ENCODE results near the gene MYO16. TPM values are rescaled to one million over a fixed set of nuclear protein-coding genes. Genes with fewer than 3 reads are reported as not detected.

MYO16 gene
- total RNA-seq, 1 donor from 2014 or later = 0.49 TPM

DNA sequence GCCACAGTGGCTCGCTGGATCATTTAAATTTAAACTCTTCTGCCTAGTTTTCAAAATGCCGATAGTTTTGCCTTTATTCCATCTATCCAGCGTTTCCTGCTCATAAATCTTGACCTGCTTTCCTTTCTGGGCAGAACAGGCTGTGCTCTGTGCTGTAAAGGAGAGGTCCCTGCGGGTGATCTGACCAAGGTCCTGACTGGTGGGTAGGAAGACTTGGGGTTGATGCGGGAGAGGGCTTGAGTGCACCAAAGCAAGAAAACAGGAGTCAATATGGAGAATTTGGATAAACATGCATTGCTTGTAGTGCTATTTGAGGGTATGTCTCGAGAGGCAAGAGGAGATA lies 533.6 kb downstream of the MYO16 start:
- Histone ChIP-seq H3K27me3 (no peaks in the 10 kb centered on the region), H3K27ac (no peak overlapping the region), H3K36me3 (no peaks in the 10 kb centered on the region), H3K4me3 (no peak overlapping the region), H3K9me3 (no peaks in the 10 kb centered on the region), H3K4me1 (no peaks in the 10 kb centered on the region)
- intact Hi-C loops (cut with DNase I) = no loop called here
- TF ChIP-seq, protein P1, sequence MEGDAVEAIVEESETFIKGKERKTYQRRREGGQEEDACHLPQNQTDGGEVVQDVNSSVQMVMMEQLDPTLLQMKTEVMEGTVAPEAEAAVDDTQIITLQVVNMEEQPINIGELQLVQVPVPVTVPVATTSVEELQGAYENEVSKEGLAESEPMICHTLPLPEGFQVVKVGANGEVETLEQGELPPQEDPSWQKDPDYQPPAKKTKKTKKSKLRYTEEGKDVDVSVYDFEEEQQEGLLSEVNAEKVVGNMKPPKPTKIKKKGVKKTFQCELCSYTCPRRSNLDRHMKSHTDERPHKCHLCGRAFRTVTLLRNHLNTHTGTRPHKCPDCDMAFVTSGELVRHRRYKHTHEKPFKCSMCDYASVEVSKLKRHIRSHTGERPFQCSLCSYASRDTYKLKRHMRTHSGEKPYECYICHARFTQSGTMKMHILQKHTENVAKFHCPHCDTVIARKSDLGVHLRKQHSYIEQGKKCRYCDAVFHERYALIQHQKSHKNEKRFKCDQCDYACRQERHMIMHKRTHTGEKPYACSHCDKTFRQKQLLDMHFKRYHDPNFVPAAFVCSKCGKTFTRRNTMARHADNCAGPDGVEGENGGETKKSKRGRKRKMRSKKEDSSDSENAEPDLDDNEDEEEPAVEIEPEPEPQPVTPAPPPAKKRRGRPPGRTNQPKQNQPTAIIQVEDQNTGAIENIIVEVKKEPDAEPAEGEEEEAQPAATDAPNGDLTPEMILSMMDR (IDR thresholded peaks at IDR 0.05) = no peak
- no peak for TF ChIP-seq POLR2AphosphoS5 (IDR thresholded peaks at IDR 0.05; ENCODE audit: insufficient read depth in 1 of 2, low read depth in 1 of 2)
- DNase-seq (ENCODE audit: extremely low spot score in 2 of 2) = no peak

DNA sequence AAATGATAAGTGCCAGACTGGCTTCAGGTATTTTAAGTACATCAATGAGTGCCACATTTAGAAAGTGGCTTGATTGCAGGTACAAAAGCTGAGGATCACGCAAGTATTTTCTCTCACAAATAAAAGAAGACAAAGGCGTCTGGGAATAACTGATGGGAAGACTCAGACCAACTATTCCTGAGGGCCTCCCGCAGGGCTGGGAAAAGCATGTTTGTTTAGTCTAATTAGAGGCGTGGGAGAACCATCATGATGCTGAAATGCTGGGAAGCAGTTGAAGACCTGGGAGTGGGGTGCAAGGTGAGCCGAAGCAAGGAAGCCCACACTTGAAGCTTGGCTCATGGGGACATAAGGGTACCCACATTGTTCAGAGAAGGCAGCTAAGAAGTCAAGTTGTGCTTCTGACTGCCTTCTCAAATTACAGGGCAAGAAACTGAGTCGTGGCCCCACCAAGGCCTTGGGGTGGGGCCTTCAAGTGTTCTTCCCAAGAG lies 536.0 kb downstream of the MYO16 start:
- TF ChIP-seq, protein P1 (IDR thresholded peaks at IDR 0.05) = no peak
- no peak for TF ChIP-seq POLR2AphosphoS5 (IDR thresholded peaks at IDR 0.05; ENCODE audit: insufficient read depth in 1 of 2, low read depth in 1 of 2)
- TF ChIP-seq POLR2A (IDR thresholded peaks at IDR 0.05) = no peak
- no peaks in the 10 kb centered on the region for H3K36me3 ChIP-seq
- no peaks in the 10 kb centered on the region for H3K9me3 ChIP-seq
- no peaks in the 10 kb centered on the region for H3K4me1 ChIP-seq
- no peak for DNase-seq (ENCODE audit: extremely low spot score in 2 of 2)
- no peak overlapping the region for H3K27ac ChIP-seq
- H3K27me3 ChIP-seq = no peaks in the 10 kb centered on the region
- intact Hi-C loops (cut with DNase I) = no loop called here
- no peak overlapping the region for H3K4me3 ChIP-seq

DNA sequence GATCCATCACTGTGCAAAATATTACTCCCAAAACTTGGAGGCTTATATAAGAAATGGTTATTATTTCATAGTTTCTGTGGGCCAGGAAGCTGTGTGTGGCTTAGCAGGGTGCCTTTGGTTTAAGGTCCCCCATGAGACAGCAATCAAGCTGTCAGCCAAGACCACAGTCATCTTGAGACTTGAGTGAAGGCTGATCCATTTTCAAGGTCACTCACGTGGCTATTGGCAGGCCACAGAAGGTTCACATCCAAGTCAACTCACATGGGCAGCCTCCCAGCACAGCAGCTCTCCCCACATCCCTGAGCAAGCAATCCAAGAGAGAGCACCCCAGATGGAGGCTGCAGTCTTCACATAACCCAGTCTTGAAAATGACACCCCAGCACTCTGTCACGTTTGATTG lies 537.4 kb downstream of the MYO16 start:
- TF ChIP-seq, protein P1 (IDR thresholded peaks at IDR 0.05) = no peak
- TF ChIP-seq POLR2A (IDR thresholded peaks at IDR 0.05) (no peak), POLR2AphosphoS5 (IDR thresholded peaks at IDR 0.05; ENCODE audit: insufficient read depth in 1 of 2, low read depth in 1 of 2) (no peak)
- Histone ChIP-seq H3K4me1 (no peaks in the 10 kb centered on the region), H3K9me3 (no peaks in the 10 kb centered on the region), H3K4me3 (no peak overlapping the region), H3K27me3 (no peaks in the 10 kb centered on the region), H3K36me3 (no peaks in the 10 kb centered on the region), H3K27ac (no peak overlapping the region)
- no peak for DNase-seq (ENCODE audit: extremely low spot score in 2 of 2)
- intact Hi-C loops (cut with DNase I) = no loop called here

GRCh38 chr13:109172136-109172535 lies 542.7 kb downstream of the MYO16 start:
- no peaks in the 10 kb centered on the region for H3K4me1 ChIP-seq
- no peaks in the 10 kb centered on the region for H3K36me3 ChIP-seq
- no peaks in the 10 kb centered on the region for H3K9me3 ChIP-seq
- no peak overlapping the region for H3K27ac ChIP-seq
- no peak for DNase-seq (ENCODE audit: extremely low spot score in 2 of 2)
- H3K27me3 ChIP-seq = no peaks in the 10 kb centered on the region
- no peak overlapping the region for H3K4me3 ChIP-seq
- intact Hi-C loops (cut with DNase I) = no loop called here
- TF ChIP-seq POLR2AphosphoS5 (IDR thresholded peaks at IDR 0.05; ENCODE audit: insufficient read depth in 1 of 2, low read depth in 1 of 2) (no peak), POLR2A (IDR thresholded peaks at IDR 0.05) (no peak)

GRCh38 chr13:109175666-109176065 lies 546.3 kb downstream of the MYO16 start:
- peaks cover under 1% of the 10 kb centered on the region for H3K4me1 ChIP-seq
- no peak overlapping the region for H3K4me3 ChIP-seq
- TF ChIP-seq, protein P1 (IDR thresholded peaks at IDR 0.05) = no peak
- TF ChIP-seq POLR2AphosphoS5 (IDR thresholded peaks at IDR 0.05; ENCODE audit: insufficient read depth in 1 of 2, low read depth in 1 of 2) = no peak
- TF ChIP-seq POLR2A (IDR thresholded peaks at IDR 0.05) = no peak

More at GRCh38 chr13:109175666-109176065, 546.3 kb downstream of the MYO16 start:
- intact Hi-C loops (cut with DNase I) = no loop called here
- Histone ChIP-seq H3K27me3 (no peaks in the 10 kb centered on the region), H3K27ac (no peak overlapping the region), H3K9me3 (no peaks in the 10 kb centered on the region), H3K36me3 (no peaks in the 10 kb centered on the region)
- no peak for DNase-seq (ENCODE audit: extremely low spot score in 2 of 2)
